ENCODE measurements around the gene NEUROG2. TPM values are rescaled to one million over a fixed set of nuclear protein-coding genes. Genes with fewer than 3 reads are reported as not detected.

Gene NEUROG2
- total RNA-seq, 1 donor from 2014 or later: 1.2 TPM

- H3K4me1 Mint-ChIP-seq (ENCODE audit: unreplicated experiment): peaks cover 21% of the 10 kb centered on the region
- no peak for TF ChIP-seq CTCF (conservative IDR thresholded peaks at IDR 0.05)
- H3K4me3 Mint-ChIP-seq: peak overlapping the region; percentile 41
- no peak for DNase-seq (ENCODE audit: extremely low spot score, unreplicated experiment)
- peaks cover 99% of the 10 kb centered on the region for H3K27me3 Mint-ChIP-seq
- H3K36me3 Mint-ChIP-seq: no peaks in the 10 kb centered on the region
- no peaks in the 10 kb centered on the region for H3K9me3 Mint-ChIP-seq
- no peak overlapping the region for H3K27ac Mint-ChIP-seq
These were observed 4.0 kb upstream of the NEUROG2 start for GRCh38 chr4:112519689-112520597.

GRCh38 chr4:112518675-112519074 is 2.7 kb upstream of the NEUROG2 start:
- H3K27me3 Mint-ChIP-seq: peaks cover 100% of the 10 kb centered on the region
- H3K9me3 Mint-ChIP-seq: no peaks in the 10 kb centered on the region
- no peaks in the 10 kb centered on the region for H3K36me3 Mint-ChIP-seq
- no peak overlapping the region for H3K4me3 Mint-ChIP-seq
- peaks cover 27% of the 10 kb centered on the region for H3K4me1 Mint-ChIP-seq (ENCODE audit: unreplicated experiment)
- no peak for TF ChIP-seq CTCF (conservative IDR thresholded peaks at IDR 0.05)
- H3K27ac Mint-ChIP-seq: no peak overlapping the region
- DNase-seq (ENCODE audit: extremely low spot score, unreplicated experiment): no peak

GRCh38 chr4:112517911-112518310 is 1.9 kb upstream of the NEUROG2 start:
- Mint-ChIP-seq H3K4me1 (ENCODE audit: unreplicated experiment) (peaks cover 22% of the 10 kb centered on the region), H3K27ac (no peak overlapping the region), H3K36me3 (no peaks in the 10 kb centered on the region), H3K4me3 (peak overlapping the region; percentile 78), H3K27me3 (peaks cover 100% of the 10 kb centered on the region), H3K9me3 (no peaks in the 10 kb centered on the region)
- TF ChIP-seq CTCF (conservative IDR thresholded peaks at IDR 0.05): no peak
- no peak for DNase-seq (ENCODE audit: extremely low spot score, unreplicated experiment)

- Mint-ChIP-seq H3K4me3 (peak overlapping the region; percentile 78), H3K4me1 (ENCODE audit: unreplicated experiment) (peaks cover 22% of the 10 kb centered on the region), H3K9me3 (no peaks in the 10 kb centered on the region), H3K36me3 (no peaks in the 10 kb centered on the region), H3K27me3 (peaks cover 100% of the 10 kb centered on the region), H3K27ac (peak overlapping the region; percentile 3)
- TF ChIP-seq CTCF (conservative IDR thresholded peaks at IDR 0.05): no peak
- DNase-seq (ENCODE audit: extremely low spot score, unreplicated experiment): no peak
These were observed 1.2 kb upstream of the NEUROG2 start for GRCh38 chr4:112517067-112517634.

GRCh38 chr4:112516471-112517066 is 589 bp upstream of the NEUROG2 start:
- peaks cover 24% of the 10 kb centered on the region for H3K4me1 Mint-ChIP-seq (ENCODE audit: unreplicated experiment)
- H3K4me3 Mint-ChIP-seq: peak overlapping the region; percentile 94
- H3K36me3 Mint-ChIP-seq: no peaks in the 10 kb centered on the region
- TF ChIP-seq CTCF (conservative IDR thresholded peaks at IDR 0.05): no peak
- H3K27ac Mint-ChIP-seq: peak overlapping the region; percentile 3
- H3K9me3 Mint-ChIP-seq: no peaks in the 10 kb centered on the region
- DNase-seq (ENCODE audit: extremely low spot score, unreplicated experiment): no peak
- H3K27me3 Mint-ChIP-seq: peaks cover 100% of the 10 kb centered on the region
